LNCAP (cell line): ENCODE data around the gene CRTC2.
A peak's percentile ranks its signal among the peaks of the same experiment; 100 is the strongest.

Experiments
- TF ChIP-seq, protein P1 (sequence below): fragments of 450-650 bp; IDR thresholded peaks from 2 replicates; pipeline ENCODE4 v1.5.1; 2017; ENCODE audit warnings: mild to moderate bottlenecking

CRTC2 gene, protein sequence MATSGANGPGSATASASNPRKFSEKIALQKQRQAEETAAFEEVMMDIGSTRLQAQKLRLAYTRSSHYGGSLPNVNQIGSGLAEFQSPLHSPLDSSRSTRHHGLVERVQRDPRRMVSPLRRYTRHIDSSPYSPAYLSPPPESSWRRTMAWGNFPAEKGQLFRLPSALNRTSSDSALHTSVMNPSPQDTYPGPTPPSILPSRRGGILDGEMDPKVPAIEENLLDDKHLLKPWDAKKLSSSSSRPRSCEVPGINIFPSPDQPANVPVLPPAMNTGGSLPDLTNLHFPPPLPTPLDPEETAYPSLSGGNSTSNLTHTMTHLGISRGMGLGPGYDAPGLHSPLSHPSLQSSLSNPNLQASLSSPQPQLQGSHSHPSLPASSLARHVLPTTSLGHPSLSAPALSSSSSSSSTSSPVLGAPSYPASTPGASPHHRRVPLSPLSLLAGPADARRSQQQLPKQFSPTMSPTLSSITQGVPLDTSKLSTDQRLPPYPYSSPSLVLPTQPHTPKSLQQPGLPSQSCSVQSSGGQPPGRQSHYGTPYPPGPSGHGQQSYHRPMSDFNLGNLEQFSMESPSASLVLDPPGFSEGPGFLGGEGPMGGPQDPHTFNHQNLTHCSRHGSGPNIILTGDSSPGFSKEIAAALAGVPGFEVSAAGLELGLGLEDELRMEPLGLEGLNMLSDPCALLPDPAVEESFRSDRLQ

DNA sequence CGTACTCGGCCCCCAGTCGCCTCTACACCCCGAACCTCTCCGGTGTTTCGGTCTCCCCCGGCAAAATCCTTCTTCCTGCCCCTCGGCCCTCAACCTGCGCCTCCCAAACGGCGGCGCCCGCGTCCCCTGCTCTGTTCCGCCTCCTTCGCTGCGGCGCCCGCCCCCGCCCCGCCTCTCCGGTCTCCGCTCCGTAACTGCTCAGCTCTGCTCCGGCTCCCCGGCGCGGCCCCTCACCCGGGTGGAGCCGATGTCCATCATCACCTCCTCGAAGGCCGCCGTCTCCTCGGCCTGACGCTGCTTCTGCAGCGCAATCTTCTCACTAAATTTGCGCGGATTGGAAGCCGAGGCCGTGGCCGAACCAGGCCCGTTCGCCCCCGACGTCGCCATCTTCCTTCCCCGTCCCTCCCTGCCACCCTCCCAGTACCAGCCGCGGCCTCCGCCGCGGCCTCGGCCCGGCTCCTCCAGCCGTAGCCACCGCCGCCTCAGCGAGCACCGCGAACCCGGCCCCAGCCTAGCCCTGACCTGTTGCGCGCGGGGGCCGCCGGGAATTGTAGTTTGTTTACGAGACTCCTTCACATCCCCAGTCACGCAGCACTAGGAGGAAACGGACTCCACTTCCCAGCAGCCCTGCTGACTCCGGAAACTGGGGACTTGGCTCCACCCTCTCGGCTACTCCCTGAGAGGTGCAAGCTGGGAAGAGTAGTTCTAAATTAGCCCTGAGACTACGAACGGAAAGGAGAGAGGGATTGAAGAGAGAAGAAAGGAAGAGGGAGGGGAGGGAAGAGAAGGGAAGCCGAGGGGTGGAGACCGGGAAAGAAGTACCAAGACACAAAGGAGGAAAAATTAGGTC is at the start of gene CRTC2:
Gene CRTC2 (minus strand): TSS at position 502 of the 850 bp plus-strand sequence. CDS start 115 bp downstream, at position 387.
- TF ChIP-seq, protein P1, sequence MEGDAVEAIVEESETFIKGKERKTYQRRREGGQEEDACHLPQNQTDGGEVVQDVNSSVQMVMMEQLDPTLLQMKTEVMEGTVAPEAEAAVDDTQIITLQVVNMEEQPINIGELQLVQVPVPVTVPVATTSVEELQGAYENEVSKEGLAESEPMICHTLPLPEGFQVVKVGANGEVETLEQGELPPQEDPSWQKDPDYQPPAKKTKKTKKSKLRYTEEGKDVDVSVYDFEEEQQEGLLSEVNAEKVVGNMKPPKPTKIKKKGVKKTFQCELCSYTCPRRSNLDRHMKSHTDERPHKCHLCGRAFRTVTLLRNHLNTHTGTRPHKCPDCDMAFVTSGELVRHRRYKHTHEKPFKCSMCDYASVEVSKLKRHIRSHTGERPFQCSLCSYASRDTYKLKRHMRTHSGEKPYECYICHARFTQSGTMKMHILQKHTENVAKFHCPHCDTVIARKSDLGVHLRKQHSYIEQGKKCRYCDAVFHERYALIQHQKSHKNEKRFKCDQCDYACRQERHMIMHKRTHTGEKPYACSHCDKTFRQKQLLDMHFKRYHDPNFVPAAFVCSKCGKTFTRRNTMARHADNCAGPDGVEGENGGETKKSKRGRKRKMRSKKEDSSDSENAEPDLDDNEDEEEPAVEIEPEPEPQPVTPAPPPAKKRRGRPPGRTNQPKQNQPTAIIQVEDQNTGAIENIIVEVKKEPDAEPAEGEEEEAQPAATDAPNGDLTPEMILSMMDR, result 0 out of 2 replicates have a peak, but pooled peaks have one; percentile 22

DNA sequence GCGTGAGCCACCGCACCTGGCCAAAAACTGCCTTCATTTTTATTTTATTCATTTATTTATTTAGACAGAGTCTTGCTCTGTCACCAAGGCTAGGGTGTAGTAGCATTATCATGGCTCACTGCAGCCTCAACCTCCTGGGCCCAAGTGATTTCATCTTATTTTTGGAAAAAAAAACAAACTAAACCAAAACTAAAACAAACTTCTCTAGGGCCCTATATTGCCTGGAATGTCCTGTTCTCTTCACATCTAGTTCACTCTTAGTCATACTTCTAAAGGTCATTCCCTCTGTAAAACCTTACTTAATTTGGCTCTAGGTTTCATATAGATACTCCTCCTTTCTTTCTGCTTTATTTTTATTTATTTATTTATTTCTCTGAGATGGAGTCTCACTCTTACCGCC is 47.7 kb upstream of the CRTC2 start:
- TF ChIP-seq, protein P1, result no peak

DNA sequence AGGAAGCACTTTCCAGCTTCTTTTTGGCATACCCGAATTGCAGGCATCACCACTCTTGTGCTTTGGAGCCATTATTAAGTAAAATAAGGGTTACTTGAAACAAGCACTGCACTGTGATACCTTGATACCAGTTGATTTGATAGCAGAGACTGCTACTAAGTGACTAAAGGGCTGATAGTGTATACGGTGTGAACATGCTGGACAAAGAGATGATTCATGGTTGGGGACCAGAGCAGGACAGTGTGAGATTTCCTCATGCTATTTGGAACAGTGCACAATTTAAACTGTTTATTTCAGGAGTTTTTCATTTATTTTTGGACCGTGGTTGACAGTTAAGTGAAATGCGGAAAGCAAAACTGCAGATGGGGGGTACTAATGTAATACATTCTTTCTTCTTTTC is 42.0 kb upstream of the CRTC2 start:
- TF ChIP-seq, protein P1, result no peak

DNA sequence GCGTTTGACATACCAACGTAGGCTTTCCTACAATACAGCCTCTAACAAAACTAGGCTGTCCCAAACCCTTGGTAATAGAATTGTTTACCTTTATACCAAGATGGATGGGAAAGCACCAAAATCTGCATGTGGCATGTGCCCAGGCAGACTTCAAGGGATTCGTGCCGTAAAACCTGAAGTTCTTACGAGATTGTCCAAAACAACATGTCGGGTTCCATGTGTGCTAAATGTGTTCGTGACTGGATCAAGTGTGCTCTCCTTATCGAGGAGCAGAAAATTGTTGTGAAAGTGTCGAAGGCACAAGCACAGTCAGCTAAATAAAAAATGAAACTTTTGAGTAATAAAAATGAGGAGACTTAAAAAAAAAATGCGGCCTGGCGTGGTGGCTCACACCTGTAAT is 37.2 kb upstream of the CRTC2 start:
- TF ChIP-seq, protein P1, result no peak

DNA sequence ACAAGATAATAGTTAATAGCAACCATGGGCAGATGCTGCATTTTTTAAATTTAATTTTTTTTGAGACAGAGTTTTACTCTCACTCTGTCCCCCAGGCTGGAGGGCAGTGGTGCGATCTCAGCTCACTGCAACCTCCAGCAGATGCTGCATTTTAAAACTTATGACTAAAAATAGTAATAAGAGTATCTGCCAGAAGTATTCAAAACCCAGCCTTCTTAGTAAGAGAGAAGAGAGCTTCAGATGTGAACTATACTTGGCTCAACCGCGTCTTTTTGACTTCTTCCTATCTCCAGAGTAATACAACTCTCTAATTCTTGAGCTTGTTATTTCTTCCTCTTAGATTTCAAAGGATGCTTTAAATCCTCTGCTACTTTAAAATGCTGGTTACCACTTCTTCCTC is 36.8 kb upstream of the CRTC2 start:
- TF ChIP-seq, protein P1, result no peak

DNA sequence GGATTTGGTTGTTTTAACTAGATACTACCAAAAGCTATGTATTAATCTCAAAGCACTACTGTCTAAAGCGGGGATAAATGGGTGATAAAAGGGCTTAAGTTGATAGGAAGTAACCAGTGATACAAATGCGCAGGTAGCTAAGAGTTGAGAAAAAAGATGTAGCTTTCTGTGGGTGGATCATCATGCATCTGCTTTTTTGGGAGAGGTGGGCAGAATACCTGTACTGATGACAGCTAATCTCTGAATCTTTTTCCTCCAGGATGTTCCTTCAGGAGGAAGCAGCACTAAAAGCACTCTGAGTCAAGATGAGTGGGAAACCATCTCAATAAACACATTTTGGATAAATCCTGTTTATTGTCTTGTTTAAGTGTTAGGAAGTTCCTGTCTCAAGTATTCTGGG is 33.4 kb upstream of the CRTC2 start:
- TF ChIP-seq, protein P1, result no peak

DNA sequence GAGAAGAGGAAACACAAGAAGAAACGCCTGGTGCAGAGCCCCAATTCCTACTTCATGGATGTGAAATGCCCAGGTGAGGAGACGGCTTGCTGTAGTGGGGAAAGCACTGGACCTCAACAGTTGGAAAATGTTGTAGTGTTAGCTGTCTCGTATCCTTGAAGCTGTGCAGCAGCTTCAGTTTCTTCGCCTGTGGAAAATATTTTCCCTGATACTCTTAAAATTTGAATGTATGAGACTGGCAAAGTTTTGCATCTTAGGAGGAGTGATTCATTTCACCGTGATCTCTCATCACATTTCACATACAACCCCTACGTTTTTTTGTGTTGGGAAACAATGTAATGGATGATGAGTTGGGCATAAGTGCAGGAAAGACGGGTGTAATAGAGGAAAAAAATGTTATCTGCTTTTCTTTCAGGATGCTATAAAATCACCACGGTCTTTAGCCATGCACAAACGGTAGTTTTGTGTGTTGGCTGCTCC is 32.8 kb upstream of the CRTC2 start:
- TF ChIP-seq, protein P1, result no peak
